LNCaP clone FGC (cell line): ENCODE results near the gene RAB11FIP4.

Source experiments
- DNase-seq: peaks from one replicate; pipeline ENCODE4 v3.0.0-alpha.2; 2011; ENCODE audit warnings: low read depth
- H3K4me3 ChIP-seq: 2 replicates; pipeline ENCODE4 v1.5.1; 2011; ENCODE audit warnings: mild to moderate bottlenecking, low read depth, low read length, control low read depth
- TF ChIP-seq, protein P1 (sequence below): IDR thresholded peaks from 2 replicates; pipeline ENCODE4 v1.5.1; 2012; ENCODE audit warnings: mild to moderate bottlenecking; ENCODE audit not compliant: control insufficient read depth, insufficient read depth; ENCODE audit errors: extremely low read depth

The RAB11FIP4 gene

DNA sequence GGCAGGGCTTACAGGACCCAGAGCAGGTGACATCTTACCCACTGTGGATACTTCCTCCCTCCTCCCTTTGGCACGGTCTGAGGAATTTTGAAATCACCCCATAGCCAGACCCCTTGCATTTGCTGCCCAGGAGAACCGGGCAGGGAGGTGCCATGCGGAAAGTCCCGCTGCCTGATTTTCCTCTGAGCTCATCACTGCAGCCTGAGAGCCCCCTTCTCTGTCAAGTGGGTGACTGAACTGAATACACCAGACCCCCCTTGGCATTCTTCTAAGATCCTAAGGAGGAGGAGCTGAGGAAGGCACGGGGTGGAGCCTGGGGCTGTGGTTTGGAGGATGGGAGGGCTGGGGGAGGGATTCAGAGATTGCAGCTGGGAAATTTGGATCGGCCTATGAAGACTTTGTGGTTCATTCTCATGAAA, 173.4 kb downstream of the RAB11FIP4 start:
- H3K4me3 ChIP-seq = no peak overlapping the region
- TF ChIP-seq, protein P1, sequence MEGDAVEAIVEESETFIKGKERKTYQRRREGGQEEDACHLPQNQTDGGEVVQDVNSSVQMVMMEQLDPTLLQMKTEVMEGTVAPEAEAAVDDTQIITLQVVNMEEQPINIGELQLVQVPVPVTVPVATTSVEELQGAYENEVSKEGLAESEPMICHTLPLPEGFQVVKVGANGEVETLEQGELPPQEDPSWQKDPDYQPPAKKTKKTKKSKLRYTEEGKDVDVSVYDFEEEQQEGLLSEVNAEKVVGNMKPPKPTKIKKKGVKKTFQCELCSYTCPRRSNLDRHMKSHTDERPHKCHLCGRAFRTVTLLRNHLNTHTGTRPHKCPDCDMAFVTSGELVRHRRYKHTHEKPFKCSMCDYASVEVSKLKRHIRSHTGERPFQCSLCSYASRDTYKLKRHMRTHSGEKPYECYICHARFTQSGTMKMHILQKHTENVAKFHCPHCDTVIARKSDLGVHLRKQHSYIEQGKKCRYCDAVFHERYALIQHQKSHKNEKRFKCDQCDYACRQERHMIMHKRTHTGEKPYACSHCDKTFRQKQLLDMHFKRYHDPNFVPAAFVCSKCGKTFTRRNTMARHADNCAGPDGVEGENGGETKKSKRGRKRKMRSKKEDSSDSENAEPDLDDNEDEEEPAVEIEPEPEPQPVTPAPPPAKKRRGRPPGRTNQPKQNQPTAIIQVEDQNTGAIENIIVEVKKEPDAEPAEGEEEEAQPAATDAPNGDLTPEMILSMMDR = no peak
- DNase-seq = no peak

DNA sequence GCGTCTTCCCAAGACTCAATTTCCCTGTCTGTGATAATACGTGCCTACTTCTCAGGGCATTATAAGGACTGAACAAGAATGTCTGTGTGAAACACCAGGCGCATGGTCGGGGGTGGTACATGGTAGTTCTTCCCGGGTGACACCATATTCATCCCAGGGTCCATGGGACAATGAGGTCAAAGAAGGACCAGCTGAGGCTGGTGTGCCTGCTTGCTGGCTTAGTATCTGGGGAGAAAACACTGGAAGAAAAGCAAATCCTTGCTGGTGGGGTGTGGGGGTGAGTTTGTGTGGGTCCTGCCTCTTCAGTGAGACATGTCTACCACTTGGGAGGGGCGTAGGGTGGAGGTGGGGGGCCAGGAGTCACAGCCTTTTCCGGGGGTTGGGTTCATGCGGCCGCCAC, 174.2 kb downstream of the RAB11FIP4 start:
- TF ChIP-seq, protein P1 = no peak
- DNase-seq = no peak
- no peak overlapping the region for H3K4me3 ChIP-seq

DNA sequence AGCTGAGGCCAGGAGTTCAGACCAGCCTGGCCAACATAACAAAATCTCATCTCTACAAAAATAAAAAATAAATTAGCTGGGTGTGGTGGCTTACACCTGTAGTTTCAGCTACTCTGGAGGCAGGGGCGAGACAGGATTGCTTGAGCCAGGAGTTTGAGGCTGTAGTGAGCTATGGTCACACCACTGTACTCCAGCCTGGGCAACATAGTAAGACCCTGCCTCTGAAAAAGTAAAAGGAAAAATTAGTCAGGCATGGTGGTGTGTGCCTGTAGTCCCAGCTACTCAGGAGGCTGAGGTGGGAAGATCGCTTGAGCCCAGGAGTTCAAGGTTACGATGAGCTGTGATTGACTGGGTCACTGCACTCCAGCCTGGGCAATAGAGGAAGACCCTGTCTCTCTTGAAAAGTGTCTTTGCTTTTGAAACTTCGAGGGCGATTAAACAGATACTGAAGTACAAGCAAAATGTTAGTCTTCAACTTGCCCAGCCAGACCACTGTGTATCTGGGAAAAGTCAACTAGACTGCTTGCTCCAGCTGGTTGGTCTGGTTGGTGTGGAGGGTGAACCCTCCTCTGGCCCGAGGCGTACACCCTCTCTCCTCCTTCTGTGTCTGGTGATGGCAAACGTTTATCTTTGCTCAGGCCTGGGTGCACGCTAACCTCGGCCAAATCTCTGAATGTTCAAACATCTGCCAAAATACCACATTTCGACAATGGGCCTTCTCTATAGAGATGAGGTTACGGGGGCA, 174.9 kb downstream of the RAB11FIP4 start:
- DNase-seq = no peak
- TF ChIP-seq, protein P1 = no peak
- H3K4me3 ChIP-seq = no peak overlapping the region

DNA sequence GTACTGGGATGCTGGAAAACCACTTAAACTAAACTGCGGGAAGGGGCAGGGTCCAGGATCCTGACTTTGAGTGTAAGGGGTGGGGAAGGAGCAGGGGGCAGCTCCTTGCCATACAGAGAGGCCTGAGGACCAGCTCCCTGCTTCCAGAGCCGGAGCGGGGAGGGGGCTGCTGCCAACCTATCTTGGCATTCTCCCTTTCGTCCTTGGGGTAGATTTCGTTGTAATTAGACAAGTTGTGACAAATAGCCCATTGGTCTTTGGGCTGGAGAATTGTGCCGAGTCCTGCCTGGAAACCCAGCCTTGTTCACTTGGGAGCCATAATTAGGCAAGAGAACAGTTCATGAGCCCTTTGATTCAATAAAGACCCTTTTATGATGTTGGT, 175.5 kb downstream of the RAB11FIP4 start:
- TF ChIP-seq, protein P1 = no peak
- DNase-seq = no peak
- no peak overlapping the region for H3K4me3 ChIP-seq

DNA sequence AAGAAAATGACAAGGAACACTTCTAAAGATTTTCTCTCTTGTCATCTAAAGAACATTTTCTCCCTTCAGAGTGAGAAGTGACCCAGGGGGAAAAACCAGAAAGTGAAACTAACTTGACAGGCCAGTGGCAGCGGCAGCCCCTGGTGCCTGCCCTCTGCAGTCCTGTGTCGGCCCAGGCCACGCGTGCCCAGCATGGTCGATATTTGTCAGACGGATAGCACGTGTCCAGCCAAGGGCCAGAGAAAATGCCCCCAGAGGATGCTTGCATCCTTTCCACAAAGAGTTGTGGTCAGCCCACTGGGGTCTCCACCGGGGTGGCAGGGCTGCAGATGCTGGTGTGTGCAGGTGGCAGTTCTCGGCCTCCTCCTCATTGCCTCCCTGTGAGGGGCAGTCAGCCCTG, 176.6 kb downstream of the RAB11FIP4 start:
- TF ChIP-seq, protein P1 = no peak
- no peak for DNase-seq
- no peak overlapping the region for H3K4me3 ChIP-seq

DNA sequence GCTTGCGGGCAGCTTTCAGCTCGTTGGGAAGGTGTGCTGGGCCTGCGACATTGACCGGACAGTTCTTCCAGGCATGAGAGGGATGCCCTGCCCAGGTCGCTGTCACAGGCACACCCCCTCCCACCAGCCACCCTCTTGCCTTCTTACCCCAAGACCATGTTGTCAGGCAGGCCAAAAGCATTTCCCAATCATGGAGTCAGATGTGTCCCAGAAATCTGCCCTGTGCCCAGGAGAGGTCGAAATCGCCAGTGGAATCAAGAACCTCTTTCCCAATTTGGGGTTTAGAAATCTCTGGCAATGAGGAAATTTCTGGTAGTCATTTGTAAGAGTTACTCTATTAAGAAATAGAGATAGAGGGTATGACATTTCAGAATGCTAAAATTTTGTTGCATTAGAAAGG, 177.1 kb downstream of the RAB11FIP4 start:
- DNase-seq = no peak
- H3K4me3 ChIP-seq = no peak overlapping the region
- TF ChIP-seq, protein P1 = no peak

DNA sequence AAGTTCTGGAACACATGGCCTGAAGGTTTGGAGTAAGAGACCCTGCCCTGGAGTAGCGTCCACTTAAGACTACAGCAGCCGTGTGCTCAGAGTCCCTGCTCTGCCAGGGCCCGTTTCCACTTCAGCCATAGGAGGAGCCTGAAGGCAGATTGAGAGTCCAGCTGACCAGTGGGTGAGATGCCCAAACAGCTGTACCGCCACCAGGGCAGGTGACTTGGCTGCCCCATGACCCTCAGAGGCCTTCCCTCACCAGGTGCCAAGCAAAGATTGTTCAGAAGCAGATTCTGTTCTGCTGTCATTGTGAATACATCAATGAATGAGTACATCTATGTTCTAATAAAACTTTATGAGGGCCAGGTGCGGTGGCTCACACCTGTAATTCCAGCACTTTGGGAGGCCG, 178.8 kb downstream of the RAB11FIP4 start:
- TF ChIP-seq, protein P1 = no peak
- no peak for DNase-seq
- no peak overlapping the region for H3K4me3 ChIP-seq
